CD4-positive, alpha-beta T cell (primary cell): Measurements from ENCODE around the gene EMX1. TPM values are rescaled to one million over a fixed set of nuclear protein-coding genes. Genes with fewer than 3 reads are reported as not detected.
A peak's percentile ranks its signal among the peaks of the same experiment; 100 is the strongest.

ENCODE experiments used
- ATAC-seq: fragments of 200-7000 bp; cut with Tn5 transposase; one replicate; pipeline ENCODE4 v1.10.0; 2022; ENCODE audit warnings: mild to moderate bottlenecking; ENCODE audit not compliant: poor library complexity
- CTCF ChIA-PET: fragments of 350-600 bp; sonication (Branson Sonifier 250); formaldehyde crosslinking; loops from one replicate; lab custom pipeline; 2021; ENCODE audit warnings: antibody characterized with exemption, inconsistent platforms; lab: Charles Lee
- POLR2A ChIA-PET: fragments of 350-600 bp; sonication (Branson Sonifier 250); formaldehyde crosslinking; loops from one replicate; lab custom pipeline; 2021; ENCODE audit warnings: antibody characterized with exemption, inconsistent platforms; lab: Charles Lee
- DNase-seq, 14 experiments: peaks; one replicate each; pipeline ENCODE4 v3.0.0-alpha.2; 2013 to 2020; ENCODE audit warnings: mixed read lengths in 2 of 14
- H3K27ac ChIP-seq, 2 donors: one replicate each; pipeline versions ENCODE4 v1.5.1 to v1.7.0; 2013; ENCODE audit warnings: low read length in 2 of 2, low read depth in 1 of 2, mild to moderate bottlenecking in 1 of 2
- H3K27me3 ChIP-seq, 2 experiments: 1 replicate in 1 of 2; 2 replicates in 1 of 2; pipeline versions ENCODE4 v1.6.1 to v1.7.0; 2013; ENCODE audit warnings: low read length in 2 of 2, control low read depth in 1 of 2, mild to moderate bottlenecking in 1 of 2, moderate library complexity in 1 of 2; ENCODE audit not compliant: insufficient read depth in 2 of 2, control insufficient read depth in 1 of 2
- H3K36me3 ChIP-seq: one replicate; pipeline ENCODE4 v1.6.1; 2013; ENCODE audit warnings: low read length, control low read depth; ENCODE audit not compliant: insufficient read depth
- H3K4me1 ChIP-seq: one replicate; pipeline ENCODE4 v1.6.1; 2013; ENCODE audit warnings: low read length, control low read depth; ENCODE audit not compliant: insufficient read depth
- H3K4me3 ChIP-seq: one replicate; pipeline ENCODE4 v1.5.1; 2013; ENCODE audit warnings: mild to moderate bottlenecking, low read length, moderate library complexity
- H3K9me3 ChIP-seq, 2 experiments: 1 replicate in 1 of 2; 2 replicates in 1 of 2; pipeline versions ENCODE4 v1.6.1 to v1.7.0; 2013; ENCODE audit warnings: low read length in 2 of 2, mild to moderate bottlenecking in 2 of 2, control low read depth in 1 of 2, moderate library complexity in 1 of 2; ENCODE audit not compliant: control insufficient read depth in 1 of 2, insufficient read depth in 1 of 2
- H3K27ac Mint-ChIP-seq: one replicate; pipeline ENCODE4 v1.8.0; 2020; ENCODE audit warnings: mixed read lengths
- H3K27me3 Mint-ChIP-seq: one replicate; pipeline ENCODE4 v1.8.0; 2021; ENCODE audit warnings: mixed read lengths
- H3K36me3 Mint-ChIP-seq: one replicate; pipeline ENCODE4 v1.8.0; 2021; ENCODE audit warnings: low read depth, mixed read lengths
- H3K4me1 Mint-ChIP-seq: one replicate; pipeline ENCODE4 v1.8.0; 2021; ENCODE audit warnings: low read depth, mixed read lengths
- H3K4me3 Mint-ChIP-seq: one replicate; pipeline ENCODE4 v1.8.0; 2020; ENCODE audit warnings: mild to moderate bottlenecking, mixed read lengths
- H3K9me3 Mint-ChIP-seq: one replicate; pipeline ENCODE4 v1.8.0; 2020; ENCODE audit warnings: mixed read lengths
- CTCF ChIP-seq: fragments of 200-600 bp; IDR thresholded peaks from one replicate; pipeline ENCODE4 v1.8.0; 2022; ENCODE audit warnings: antibody characterized with exemption, mild to moderate bottlenecking
- intact Hi-C, 2 experiments: fragments of 100-400 bp; cut with DNase I in 1 of 2; cut with micrococcal nuclease in 1 of 2; formaldehyde crosslinking; loops; one replicate each; pipeline versions ENCODE4 v1.15.1 to v1.9.0; 2023 to 2025; cut with DNase I, micrococcal nuclease
- polyA plus RNA-seq, 2 donors: library from polyadenylated mRNA; unstranded; fragments of 120-200 nt; gene quantifications; one replicate each; pipeline ENCODE4 v1.2.1, GENCODE V29; 2013
- total RNA-seq, 174 experiments: library from RNA in 2 of 174; stranded (reverse) in 2 of 174; gene quantifications; one replicate each; pipeline ENCODE4 v1.2.3 and lab custom pipeline; 2021 to 2026

The EMX1 gene
- not detected for total RNA-seq
- 0.04 TPM for polyA plus RNA-seq (2013, experiment 1 of 2)
- polyA plus RNA-seq (2013, experiment 2 of 2), result 0.05 TPM
- 0 to 0.24 (median 0) reads per million in 172 experiments for total RNA-seq (lab: John Stamatoyannopoulos, UW)

DNA sequence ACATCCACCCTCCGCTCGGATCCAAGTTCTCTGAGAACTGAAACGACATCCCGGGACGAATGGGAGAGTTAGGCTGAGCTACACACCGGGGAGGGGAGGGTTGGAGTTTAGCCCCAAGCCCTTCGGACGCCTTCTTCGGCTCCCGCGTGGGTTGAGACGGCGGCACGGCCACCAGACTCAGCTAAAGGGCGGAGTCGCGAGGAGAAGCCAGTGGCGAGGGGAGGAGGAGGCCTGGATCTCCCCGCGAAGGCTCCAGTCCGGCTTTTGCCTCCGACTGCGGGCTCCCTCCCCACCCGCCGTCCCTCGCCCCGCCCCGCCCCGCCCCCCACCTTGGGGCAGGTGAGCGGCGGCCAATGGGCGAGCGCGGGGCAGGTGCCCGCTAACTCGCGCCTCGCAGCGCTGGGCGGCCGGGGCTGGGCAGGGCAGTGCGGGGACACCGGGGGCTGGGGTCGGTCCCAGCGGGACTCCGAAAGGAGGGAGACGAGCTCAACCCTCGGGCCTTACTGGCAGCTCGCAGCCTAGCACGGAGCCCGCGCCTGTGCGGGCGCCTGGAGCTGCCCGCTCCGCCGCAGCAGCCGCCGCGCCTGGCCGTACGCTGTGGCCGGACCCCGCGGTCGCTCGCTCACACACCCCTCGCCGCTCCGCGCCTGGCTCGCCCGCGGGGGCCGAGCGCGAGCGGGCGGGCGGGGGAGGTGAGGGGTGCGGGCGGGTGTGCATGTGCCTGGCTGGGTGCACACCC, at the start of gene EMX1:
Gene EMX1 (plus strand): TSS at position 382 of the 739 bp plus-strand sequence. CDS start 334 bp downstream, at position 716.
- no peaks in the 10 kb centered on the region for H3K36me3 Mint-ChIP-seq
- peak; percentile 51 for ATAC-seq
- Histone ChIP-seq H3K27me3 (peaks cover 81 to 93% of the 10 kb centered on the region in 2 experiments), H3K4me3 (peak within 1 kb of the TSS; percentile 57), H3K27ac (no peak within 1 kb of the TSS), H3K36me3 (no peaks in the 10 kb centered on the region), H3K4me1 (peaks cover 53% of the 10 kb centered on the region), H3K9me3 (peaks cover 0 to 40% of the 10 kb centered on the region in 2 experiments)
- H3K4me1 Mint-ChIP-seq, result peaks cover 30% of the 10 kb centered on the region
- CTCF ChIA-PET, result no interaction called here
- intact Hi-C loops, result no loop called here
- no peak within 1 kb of the TSS for H3K27ac Mint-ChIP-seq
- peak within 1 kb of the TSS; percentile 84 for H3K4me3 Mint-ChIP-seq
- peak in 9 of 14 experiments; percentile 15 to 66 (median 46) for DNase-seq
- peaks cover 74% of the 10 kb centered on the region for H3K27me3 Mint-ChIP-seq
- POLR2A ChIA-PET, result interaction anchor here (0.6 to 1.0 kb wide), 2 partner anchors 36 to 46 kb away, joined by 3 read pairs; no protein-coding TSS in a partner anchor
- H3K9me3 Mint-ChIP-seq, result no peaks in the 10 kb centered on the region
- no peak for TF ChIP-seq CTCF

GRCh38 chr2:72871060-72871459, 46.3 kb upstream of the EMX1 start:
- POLR2A ChIA-PET, result no interaction called here
- CTCF ChIA-PET, result interaction anchor here (1.0 kb wide), 1 partner anchor 8 kb away, joined by 5 read pairs; no protein-coding TSS in a partner anchor

DNA sequence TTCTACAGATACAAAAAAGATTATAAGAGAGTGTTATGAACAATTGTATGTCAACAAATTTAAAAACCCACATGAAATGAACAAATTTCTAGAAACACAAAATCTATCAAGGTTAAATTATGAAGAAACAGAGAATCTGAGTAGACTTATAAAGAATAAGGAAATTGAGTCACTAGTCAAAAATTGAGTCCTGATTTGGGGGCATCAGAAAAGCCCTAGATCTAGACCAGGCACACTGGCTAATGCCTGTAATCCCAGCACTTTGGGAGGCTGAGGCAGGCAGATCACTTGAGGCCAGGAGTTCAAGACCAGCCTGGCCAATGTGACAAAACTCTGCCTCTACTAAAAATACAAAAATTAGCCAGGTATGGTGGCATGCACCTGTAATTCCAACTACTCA, 45.4 kb upstream of the EMX1 start:
- Mint-ChIP-seq H3K4me1 (no peaks in the 10 kb centered on the region), H3K4me3 (no peak overlapping the region), H3K27ac (no peak overlapping the region), H3K27me3 (peaks cover 53% of the 10 kb centered on the region), H3K9me3 (no peaks in the 10 kb centered on the region), H3K36me3 (no peaks in the 10 kb centered on the region)
- no peaks in the 10 kb centered on the region for H3K4me1 ChIP-seq
- ATAC-seq (no peak), DNase-seq (no peak)
- H3K4me3 ChIP-seq, result no peak overlapping the region
- peaks cover 0 to 3% of the 10 kb centered on the region in 2 experiments for H3K9me3 ChIP-seq
- intact Hi-C loops, result no loop called here
- no peaks in the 10 kb centered on the region for H3K36me3 ChIP-seq
- no peak overlapping the region for H3K27ac ChIP-seq
- TF ChIP-seq CTCF, result no peak
- ChIA-PET CTCF (interaction anchor here (1.0 kb wide), 1 partner anchor 9 kb away, joined by 5 read pairs; no protein-coding TSS in a partner anchor), POLR2A (no interaction called here)
- H3K27me3 ChIP-seq, result peaks cover 13 to 29% of the 10 kb centered on the region in 2 experiments

More at GRCh38 chr2:72871060-72871459, 46.3 kb upstream of the EMX1 start:
- DNase-seq, result no peak
- Histone ChIP-seq H3K27ac (no peak overlapping the region), H3K9me3 (peaks cover 0 to 3% of the 10 kb centered on the region in 2 experiments), H3K4me1 (no peaks in the 10 kb centered on the region), H3K36me3 (no peaks in the 10 kb centered on the region), H3K4me3 (no peak overlapping the region), H3K27me3 (peaks cover 13 to 29% of the 10 kb centered on the region in 2 experiments)
- Mint-ChIP-seq H3K27ac (no peak overlapping the region), H3K4me3 (no peak overlapping the region), H3K4me1 (no peaks in the 10 kb centered on the region), H3K36me3 (no peaks in the 10 kb centered on the region), H3K27me3 (peaks cover 58% of the 10 kb centered on the region), H3K9me3 (no peaks in the 10 kb centered on the region)
- no peak for TF ChIP-seq CTCF
- intact Hi-C loops, result no loop called here
- no peak for ATAC-seq
